ENCODE results near the gene USP13.

- TF ChIP-seq EZH2 (IDR thresholded peaks at IDR 0.05; ENCODE audit: insufficient read depth, poor library complexity, severe bottlenecking): no peak
- no peak for TF ChIP-seq EZH2phosphoT487 (IDR thresholded peaks at IDR 0.05; ENCODE audit: insufficient read depth, low read depth)
These were observed 10.0 kb upstream of the USP13 start for GRCh38 chr3:179642871-179643270.

All from GM23248 (cell line).